ENCODE data around the gene TIAL1.
"Not testable (repeated sequence)": the region's sequence is repeated elsewhere in the genome, so short reads cannot be mapped to it uniquely, and the experiment has no call there.

GRCh38 chr10:119532791-119533190, 64.0 kb downstream of the TIAL1 start:
- TF ChIP-seq, protein P1, sequence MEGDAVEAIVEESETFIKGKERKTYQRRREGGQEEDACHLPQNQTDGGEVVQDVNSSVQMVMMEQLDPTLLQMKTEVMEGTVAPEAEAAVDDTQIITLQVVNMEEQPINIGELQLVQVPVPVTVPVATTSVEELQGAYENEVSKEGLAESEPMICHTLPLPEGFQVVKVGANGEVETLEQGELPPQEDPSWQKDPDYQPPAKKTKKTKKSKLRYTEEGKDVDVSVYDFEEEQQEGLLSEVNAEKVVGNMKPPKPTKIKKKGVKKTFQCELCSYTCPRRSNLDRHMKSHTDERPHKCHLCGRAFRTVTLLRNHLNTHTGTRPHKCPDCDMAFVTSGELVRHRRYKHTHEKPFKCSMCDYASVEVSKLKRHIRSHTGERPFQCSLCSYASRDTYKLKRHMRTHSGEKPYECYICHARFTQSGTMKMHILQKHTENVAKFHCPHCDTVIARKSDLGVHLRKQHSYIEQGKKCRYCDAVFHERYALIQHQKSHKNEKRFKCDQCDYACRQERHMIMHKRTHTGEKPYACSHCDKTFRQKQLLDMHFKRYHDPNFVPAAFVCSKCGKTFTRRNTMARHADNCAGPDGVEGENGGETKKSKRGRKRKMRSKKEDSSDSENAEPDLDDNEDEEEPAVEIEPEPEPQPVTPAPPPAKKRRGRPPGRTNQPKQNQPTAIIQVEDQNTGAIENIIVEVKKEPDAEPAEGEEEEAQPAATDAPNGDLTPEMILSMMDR (IDR thresholded peaks at IDR 0.05) = not testable (repeated sequence)
- not testable (repeated sequence) for TF ChIP-seq POLR2A (IDR thresholded peaks at IDR 0.05)
